ENCODE data around the gene MAOB.

DNA sequence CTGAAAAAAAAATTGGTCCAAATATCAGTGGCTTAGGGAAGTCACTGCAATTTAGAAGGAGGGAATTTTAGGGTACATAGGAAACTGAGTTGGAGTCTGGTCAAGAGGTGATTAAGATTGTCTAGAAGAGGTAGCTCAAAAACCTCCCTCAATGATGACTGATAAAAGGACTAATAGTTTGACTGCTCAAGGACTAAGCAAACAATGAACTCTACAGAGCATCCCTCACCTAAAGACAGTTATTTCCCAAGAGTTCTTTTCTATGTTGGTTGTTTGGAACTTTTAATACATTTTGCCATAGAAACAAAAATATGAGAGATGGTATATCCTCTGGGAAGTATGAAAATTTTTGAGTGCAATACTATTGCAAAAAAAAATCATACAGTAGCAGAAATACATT lies 35.7 kb downstream of the MAOB start:
- TF ChIP-seq POLR2A (IDR thresholded peaks at IDR 0.05) (no peak), POLR2AphosphoS5 (IDR thresholded peaks at IDR 0.05) (no peak)
- TF ChIP-seq, protein P1, sequence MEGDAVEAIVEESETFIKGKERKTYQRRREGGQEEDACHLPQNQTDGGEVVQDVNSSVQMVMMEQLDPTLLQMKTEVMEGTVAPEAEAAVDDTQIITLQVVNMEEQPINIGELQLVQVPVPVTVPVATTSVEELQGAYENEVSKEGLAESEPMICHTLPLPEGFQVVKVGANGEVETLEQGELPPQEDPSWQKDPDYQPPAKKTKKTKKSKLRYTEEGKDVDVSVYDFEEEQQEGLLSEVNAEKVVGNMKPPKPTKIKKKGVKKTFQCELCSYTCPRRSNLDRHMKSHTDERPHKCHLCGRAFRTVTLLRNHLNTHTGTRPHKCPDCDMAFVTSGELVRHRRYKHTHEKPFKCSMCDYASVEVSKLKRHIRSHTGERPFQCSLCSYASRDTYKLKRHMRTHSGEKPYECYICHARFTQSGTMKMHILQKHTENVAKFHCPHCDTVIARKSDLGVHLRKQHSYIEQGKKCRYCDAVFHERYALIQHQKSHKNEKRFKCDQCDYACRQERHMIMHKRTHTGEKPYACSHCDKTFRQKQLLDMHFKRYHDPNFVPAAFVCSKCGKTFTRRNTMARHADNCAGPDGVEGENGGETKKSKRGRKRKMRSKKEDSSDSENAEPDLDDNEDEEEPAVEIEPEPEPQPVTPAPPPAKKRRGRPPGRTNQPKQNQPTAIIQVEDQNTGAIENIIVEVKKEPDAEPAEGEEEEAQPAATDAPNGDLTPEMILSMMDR (IDR thresholded peaks at IDR 0.05): no peak

Data from stomach (tissue), 4 donors.